Smooth muscle cell (in vitro differentiated cells): ENCODE data around the gene UBR2. TPM values are rescaled to one million over a fixed set of nuclear protein-coding genes. Genes with fewer than 3 reads are reported as not detected.
A peak's percentile ranks its signal among the peaks of the same experiment; 100 is the strongest.

Source experiments
- DNase-seq: peaks from one replicate; lab custom pipeline; 2025; ENCODE audit not compliant: unreplicated experiment; lab: John Stamatoyannopoulos, UW
- H2AFZ ChIP-seq: fragments of 200-600 bp; sonication (generic); 2 replicates; pipeline ENCODE4 v1.6.0; 2016; ENCODE audit warnings: antibody characterized with exemption, low read depth, mild to moderate bottlenecking
- H3F3A ChIP-seq: fragments of 200-600 bp; sonication (generic); 2 replicates; pipeline ENCODE4 v1.6.0; 2017; ENCODE audit warnings: antibody characterized with exemption, low read depth
- H3K27ac ChIP-seq: fragments of 200-600 bp; sonication (generic); 2 replicates; pipeline ENCODE4 v1.5.1; 2016; ENCODE audit warnings: low read depth, mild to moderate bottlenecking
- H3K27me3 ChIP-seq: fragments of 200-600 bp; sonication (generic); 2 replicates; pipeline ENCODE4 v1.6.1; 2016; ENCODE audit warnings: low read depth, mild to moderate bottlenecking
- H3K36me3 ChIP-seq: fragments of 200-600 bp; sonication (generic); 2 replicates; pipeline ENCODE4 v1.5.1; 2016; ENCODE audit warnings: low read depth
- H3K4me1 ChIP-seq: fragments of 200-600 bp; sonication (generic); 2 replicates; pipeline ENCODE4 v1.5.1; 2016; ENCODE audit warnings: low read depth
- H3K4me2 ChIP-seq: fragments of 200-600 bp; sonication (generic); 2 replicates; pipeline ENCODE4 v1.6.0; 2016; ENCODE audit warnings: mild to moderate bottlenecking
- H3K4me3 ChIP-seq: fragments of 200-600 bp; sonication (generic); 2 replicates; pipeline ENCODE4 v1.5.1; 2016; ENCODE audit warnings: mild to moderate bottlenecking
- H3K79me2 ChIP-seq: fragments of 200-600 bp; sonication (generic); 2 replicates; pipeline ENCODE4 v1.6.0; 2016; ENCODE audit warnings: low read depth, mild to moderate bottlenecking
- H3K9ac ChIP-seq: fragments of 200-600 bp; sonication (generic); 2 replicates; pipeline ENCODE4 v1.6.0; 2016; ENCODE audit warnings: low read depth
- H3K9me3 ChIP-seq: fragments of 200-600 bp; sonication (generic); replicated peaks from 2 replicates; pipeline ENCODE4 v1.5.1; 2016; ENCODE audit warnings: low read depth
- H4K20me1 ChIP-seq: fragments of 200-600 bp; sonication (generic); 2 replicates; pipeline ENCODE4 v1.6.0; 2016; ENCODE audit warnings: low read depth
- CTCF ChIP-seq: fragments of 200-600 bp; sonication (generic); IDR thresholded peaks from 2 replicates; pipeline ENCODE4 v1.5.1; 2017; ENCODE audit warnings: borderline replicate concordance, mild to moderate bottlenecking, antibody characterized with exemption; ENCODE audit not compliant: insufficient read depth, poor library complexity, severe bottlenecking
- WGBS: methylation state at CpG from one replicate; pipeline ENCODE4 v1.1.7; 2016; ENCODE audit warnings: low lambda C conversion rate; 5-methylcytosine and 5-hydroxymethylcytosine counted together
- polyA plus RNA-seq: library from polyadenylated mRNA; unstranded; fragments of >200 nt; fragmentation: Nextera tagmentation; extraction: Ambion mirVana; gene quantifications from 2 replicates; pipeline ENCODE4 v1.2.1, GENCODE V29; 2016
- total RNA-seq: library from RNA; depleted of rRNA; stranded (reverse); fragments of >200 nt; gene quantifications from 2 replicates; pipeline ENCODE4 v1.2.3, GENCODE V29; 2014

Gene UBR2
- total and polyA plus RNA-seq, 2 experiments from 2014 or later, result 8.1 to 22.6 TPM

- no peak for DNase-seq
- WGBS, result 37% methylated on average over 6 of the region's 6 CpGs
- Histone ChIP-seq H3F3A (no peaks in the 10 kb centered on the region), H3K27me3 (no peaks in the 10 kb centered on the region), H2AFZ (no peak overlapping the region), H3K79me2 (no peaks in the 10 kb centered on the region), H4K20me1 (no peaks in the 10 kb centered on the region), H3K9me3 (no peaks in the 10 kb centered on the region), H3K4me2 (no peak overlapping the region), H3K4me1 (no peaks in the 10 kb centered on the region), H3K9ac (no peak overlapping the region), H3K36me3 (no peaks in the 10 kb centered on the region), H3K4me3 (no peak overlapping the region), H3K27ac (peak overlapping the region; percentile 40)
- no peak for TF ChIP-seq CTCF
These were observed 42.8 kb upstream of the UBR2 start for GRCh38 chr6:42520786-42521607.

GRCh38 chr6:42522036-42522435 lies 41.8 kb upstream of the UBR2 start:
- no peak for TF ChIP-seq CTCF
- Histone ChIP-seq H3K4me3 (no peak overlapping the region), H4K20me1 (no peaks in the 10 kb centered on the region), H3F3A (no peaks in the 10 kb centered on the region), H3K9me3 (no peaks in the 10 kb centered on the region), H3K27me3 (no peaks in the 10 kb centered on the region), H3K9ac (no peak overlapping the region), H3K36me3 (no peaks in the 10 kb centered on the region), H2AFZ (no peak overlapping the region), H3K4me2 (no peak overlapping the region), H3K79me2 (no peaks in the 10 kb centered on the region), H3K4me1 (no peaks in the 10 kb centered on the region), H3K27ac (no peak overlapping the region)
- 91% methylated on average over 2 of the region's 2 CpGs for WGBS
- DNase-seq, result no peak

GRCh38 chr6:42522942-42523814 lies 40.7 kb upstream of the UBR2 start:
- no peak for TF ChIP-seq CTCF
- Histone ChIP-seq H3K36me3 (no peaks in the 10 kb centered on the region), H3K4me2 (no peak overlapping the region), H3K79me2 (no peaks in the 10 kb centered on the region), H3K9me3 (no peaks in the 10 kb centered on the region), H2AFZ (no peak overlapping the region), H3K4me1 (no peaks in the 10 kb centered on the region), H4K20me1 (no peaks in the 10 kb centered on the region), H3K27me3 (no peaks in the 10 kb centered on the region), H3K4me3 (no peak overlapping the region), H3F3A (no peaks in the 10 kb centered on the region), H3K9ac (no peak overlapping the region), H3K27ac (no peak overlapping the region)
- 77% methylated on average over 8 of the region's 8 CpGs for WGBS
- no peak for DNase-seq
